HG03064 (cell line): ENCODE data around the gene NUP62.
"Not testable (repeated sequence)": the region's sequence is repeated elsewhere in the genome, so short reads cannot be mapped to it uniquely, and the experiment has no call there.

Experiments
- ATAC-seq: cut with Tn5 transposase; IDR thresholded peaks from one replicate; pipeline ENCODE4 v1.9.1; 2021; ENCODE audit warnings: low read depth; ENCODE audit not compliant: unreplicated experiment

Gene NUP62

GRCh38 chr19:49927526-49928264, 1.6 kb downstream of the NUP62 start:
- ATAC-seq, result no peak

- ATAC-seq, result no peak
These were observed 2.8 kb downstream of the NUP62 start for GRCh38 chr19:49926515-49926914.

GRCh38 chr19:49925486-49925885, 3.8 kb downstream of the NUP62 start:
- no peak for ATAC-seq

GRCh38 chr19:49924881-49925210, 4.5 kb downstream of the NUP62 start:
- ATAC-seq, result not testable (repeated sequence)

GRCh38 chr19:49924004-49924880, 5.1 kb downstream of the NUP62 start:
- ATAC-seq, result no peak

- no peak for ATAC-seq
These were observed 6.0 kb downstream of the NUP62 start for GRCh38 chr19:49923055-49924003.

- no peak for ATAC-seq
These were observed 7.2 kb downstream of the NUP62 start for GRCh38 chr19:49921871-49922795.

- ATAC-seq, result no peak
These were observed 8.5 kb downstream of the NUP62 start for GRCh38 chr19:49920624-49921363.

GRCh38 chr19:49918089-49918488, 11.2 kb downstream of the NUP62 start:
- ATAC-seq, result no peak

GRCh38 chr19:49916839-49917733, 12.2 kb downstream of the NUP62 start:
- ATAC-seq, result no peak

GRCh38 chr19:49915271-49915670, 14.0 kb downstream of the NUP62 start:
- ATAC-seq, result no peak

GRCh38 chr19:49913720-49914119, 15.6 kb downstream of the NUP62 start:
- no peak for ATAC-seq

- ATAC-seq, result no peak
These were observed 16.2 kb downstream of the NUP62 start for GRCh38 chr19:49912965-49913685.

GRCh38 chr19:49911381-49912145, 17.7 kb downstream of the NUP62 start:
- no peak for ATAC-seq

- ATAC-seq, result no peak
These were observed 19.1 kb downstream of the NUP62 start for GRCh38 chr19:49910179-49910578.

GRCh38 chr19:49908480-49909420, 20.6 kb downstream of the NUP62 start:
- ATAC-seq, result no peak
